ENCODE results near the gene UBAP2.

UBAP2 gene

GRCh38 chr9:33878691-33879366 lies 169.9 kb downstream of the UBAP2 start:
- no peak for DNase-seq (ENCODE audit: low read depth in 2 of 2)

GRCh38 chr9:33877727-33878489 lies 170.8 kb downstream of the UBAP2 start:
- no peak for DNase-seq (ENCODE audit: low read depth in 2 of 2)
